Keratinocyte (primary cell): ENCODE measurements around the gene NDUFAF8. TPM values are rescaled to one million over a fixed set of nuclear protein-coding genes. Genes with fewer than 3 reads are reported as not detected.
A peak's percentile ranks its signal among the peaks of the same experiment; 100 is the strongest.

Source experiments
- DNase-seq: peaks from one replicate; pipeline ENCODE4 v3.0.0-alpha.2; 2011; ENCODE audit warnings: low read depth, missing footprints, low spot score
- FAIRE-seq: peaks from 2 replicates; lab custom pipeline; 2011; peaks lifted over from hg19 to GRCh38; lab: Jason Lieb, UNC
- H2AFZ ChIP-seq: 2 replicates; pipeline ENCODE4 v1.6.0; 2012; ENCODE audit warnings: low read length, control low read depth, inconsistent platforms; ENCODE audit not compliant: control insufficient read depth
- H3K27ac ChIP-seq: 2 replicates; pipeline ENCODE4 v1.5.1; 2011; ENCODE audit warnings: low read length; ENCODE audit not compliant: control insufficient read depth, insufficient read depth
- H3K27me3 ChIP-seq: 3 replicates; pipeline ENCODE4 v1.6.0; 2011; ENCODE audit warnings: low read length; ENCODE audit not compliant: control insufficient read depth, insufficient read depth; ENCODE audit errors: extremely low read depth
- H3K36me3 ChIP-seq, 2 experiments: 2 replicates in 1 of 2; 3 replicates in 1 of 2; pipeline ENCODE4 v1.5.1; 2011; ENCODE audit warnings: low read length in 2 of 2, mild to moderate bottlenecking in 1 of 2; ENCODE audit not compliant: control insufficient read depth in 2 of 2, insufficient read depth in 2 of 2; ENCODE audit errors: extremely low read depth in 1 of 2
- H3K4me1 ChIP-seq: 3 replicates; pipeline ENCODE4 v1.5.1; 2011; ENCODE audit warnings: low read length; ENCODE audit not compliant: control insufficient read depth, insufficient read depth; ENCODE audit errors: extremely low read depth
- H3K4me2 ChIP-seq: 3 replicates; pipeline ENCODE4 v1.6.0; 2011; ENCODE audit warnings: low read depth, low read length; ENCODE audit not compliant: control insufficient read depth, insufficient read depth; ENCODE audit errors: extremely low read depth
- H3K4me3 ChIP-seq, 3 experiments: fragments of 200-600 bp in 1 of 3; sonication (generic) in 1 of 3; 2 replicates in 2 of 3; 3 replicates in 1 of 3; pipeline ENCODE4 v1.5.1; 2011 to 2016; ENCODE audit warnings: low read length in 3 of 3, mild to moderate bottlenecking in 3 of 3, control low read depth in 2 of 3, inconsistent platforms in 1 of 3, low read depth in 1 of 3, mixed read lengths in 1 of 3, mixed run types in 1 of 3, moderate library complexity in 1 of 3; ENCODE audit not compliant: control insufficient read depth in 2 of 3, insufficient read depth in 2 of 3; ENCODE audit errors: extremely low read depth in 1 of 3
- H3K79me2 ChIP-seq: 2 replicates; pipeline ENCODE4 v1.6.0; 2012; ENCODE audit warnings: low read length; ENCODE audit not compliant: control insufficient read depth, insufficient read depth
- H3K9ac ChIP-seq: 3 replicates; pipeline ENCODE4 v1.6.0; 2011; ENCODE audit warnings: low read length; ENCODE audit not compliant: control insufficient read depth, insufficient read depth; ENCODE audit errors: extremely low read depth
- H3K9me1 ChIP-seq: 3 replicates; pipeline ENCODE4 v1.6.0; 2011; ENCODE audit warnings: low read length; ENCODE audit not compliant: control insufficient read depth, insufficient read depth; ENCODE audit errors: extremely low read depth
- H3K9me3 ChIP-seq: 2 replicates; pipeline ENCODE4 v1.5.1; 2012; ENCODE audit warnings: low read depth, low read length; ENCODE audit not compliant: control insufficient read depth
- H4K20me1 ChIP-seq: 3 replicates; pipeline ENCODE4 v1.6.0; 2011; ENCODE audit warnings: low read length; ENCODE audit not compliant: control insufficient read depth, insufficient read depth; ENCODE audit errors: extremely low read depth
- CTCF ChIP-seq, 3 experiments: IDR thresholded peaks in 1 of 3; conservative IDR thresholded peaks in 1 of 3; optimal IDR thresholded peaks in 1 of 3; 2 replicates in 2 of 3; 3 replicates in 1 of 3; pipeline versions ENCODE3 to v1.5.1; 2011; ENCODE audit warnings: low read length in 3 of 3, mild to moderate bottlenecking in 3 of 3, moderate library complexity in 2 of 3, control low read depth in 1 of 3, inconsistent platforms in 1 of 3; ENCODE audit not compliant: insufficient read depth in 2 of 3; ENCODE audit errors: extremely low read depth in 1 of 3
- EZH2 ChIP-seq: IDR thresholded peaks from one replicate; pipeline ENCODE4 v1.6.1; 2012; ENCODE audit warnings: inconsistent platforms, mild to moderate bottlenecking, low read length, moderate library complexity
- dilution Hi-C: fragments of 300-500 bp; cut with MboI; formaldehyde crosslinking; loops from one replicate; pipeline ENCODE4 v1.7.0; 2020; ENCODE audit warnings: low sequenced_read_pairs; ENCODE audit not compliant: extremely low pct_ligation_motif_present
- polyA plus RNA-seq, 5 experiments: library from polyadenylated mRNA; depleted of rRNA in 3 of 5; stranded (reverse) in 3 of 5; stranded (forward) in 1 of 5; unstranded in 1 of 5; fragments of >200 nt; gene quantifications; 1 replicate in 1 of 5; 2 replicates in 3 of 5; 3 replicates in 1 of 5; pipeline versions ENCODE4 v1.2.1 to v1.2.3, GENCODE V29; 2011 to 2012; ENCODE audit warnings: missing spikeins in 2 of 5, low read depth in 1 of 5, low replicate concordance in 1 of 5

Gene NDUFAF8
- polyA plus RNA-seq, 1 donor (not counting 4 experiments of a cell fraction or from before 2014, with no cell fraction given), result 171 TPM

- DNase-seq (no peak), FAIRE-seq (no peak)
- H3K4me3 ChIP-seq, result no peak overlapping the region
- H3K79me2 ChIP-seq, result peaks cover 35% of the 10 kb centered on the region
- no peaks in the 10 kb centered on the region for H3K9me3 ChIP-seq
- dilution Hi-C loops, result no loop called here
- TF ChIP-seq CTCF (optimal IDR thresholded peaks at IDR 0.05 in 1 of 3, IDR thresholded peaks at IDR 0.05 in 1 of 3, conservative IDR thresholded peaks at IDR 0.05 in 1 of 3; ENCODE audit: extremely low read depth in 1 of 3, insufficient read depth in 2 of 3, low read length in 3 of 3), result no peak
- no peak for TF ChIP-seq EZH2
- peaks cover 3 to 6% of the 10 kb centered on the region in 2 experiments for H3K36me3 ChIP-seq
- H4K20me1 ChIP-seq, result no peaks in the 10 kb centered on the region
- peaks cover 19% of the 10 kb centered on the region for H3K4me1 ChIP-seq
- no peaks in the 10 kb centered on the region for H3K27me3 ChIP-seq
- H3K27ac ChIP-seq, result no peak overlapping the region
- no peaks in the 10 kb centered on the region for H3K9me1 ChIP-seq
- no peak overlapping the region for H3K9ac ChIP-seq
- no peak overlapping the region for H3K4me2 ChIP-seq
- no peak overlapping the region for H2AFZ ChIP-seq
Observed at GRCh38 chr17:81241203-81241602, 2.1 kb downstream of the NDUFAF8 start.

GRCh38 chr17:81241648-81242420, 2.7 kb downstream of the NDUFAF8 start:
- FAIRE-seq, result no peak
- H4K20me1 ChIP-seq, result no peaks in the 10 kb centered on the region

More at GRCh38 chr17:81241648-81242420, 2.7 kb downstream of the NDUFAF8 start:
- Histone ChIP-seq H3K4me1 (peaks cover 19% of the 10 kb centered on the region), H3K27me3 (no peaks in the 10 kb centered on the region), H3K27ac (no peak overlapping the region), H3K9me1 (no peaks in the 10 kb centered on the region), H3K4me2 (no peak overlapping the region), H3K36me3 (peaks cover 3 to 6% of the 10 kb centered on the region in 2 experiments), H3K4me3 (no peak overlapping the region), H2AFZ (no peak overlapping the region), H3K79me2 (peaks cover 35% of the 10 kb centered on the region), H3K9ac (no peak overlapping the region), H3K9me3 (no peaks in the 10 kb centered on the region)
- no peak for TF ChIP-seq EZH2
- TF ChIP-seq CTCF (optimal IDR thresholded peaks at IDR 0.05 in 1 of 3, IDR thresholded peaks at IDR 0.05 in 1 of 3, conservative IDR thresholded peaks at IDR 0.05 in 1 of 3; ENCODE audit: extremely low read depth in 1 of 3, insufficient read depth in 2 of 3, low read length in 3 of 3), result peak; percentile 73 to 84 (median 74)
- dilution Hi-C loops, result no loop called here
- no peak for DNase-seq
